HepG2 (cell line): ENCODE results near the gene RHOC. TPM values are rescaled to one million over a fixed set of nuclear protein-coding genes. Genes with fewer than 3 reads are reported as not detected.

Experiments used
- AGO1 ChIP-seq: fragments of 200-400 bp; formaldehyde crosslinking; IDR thresholded peaks from 2 replicates; pipeline ENCODE4 v1.6.1; 2017; ENCODE audit warnings: mild to moderate bottlenecking, low read depth, low read length, moderate library complexity; ENCODE audit not compliant: poor library complexity, severe bottlenecking
- ATF5 ChIP-seq: sonication (generic); formaldehyde crosslinking; IDR thresholded peaks from 2 replicates; pipeline ENCODE4 v1.4.0; 2020; ENCODE audit warnings: mild to moderate bottlenecking, low read depth, missing genetic modification reagents
- E2F2 ChIP-seq: sonication (generic); formaldehyde crosslinking; IDR thresholded peaks from 2 replicates; pipeline ENCODE4 v1.4.0; 2020; ENCODE audit warnings: missing genetic modification reagents, borderline replicate concordance
- EHMT2 ChIP-seq: fragments of 200-600 bp; sonication (generic); IDR thresholded peaks from 2 replicates; pipeline ENCODE4 v1.7.0; 2017; ENCODE audit warnings: antibody characterized with exemption, low read depth, low read length, borderline replicate concordance
- HNF1B ChIP-seq: sonication (generic); formaldehyde crosslinking; IDR thresholded peaks from 2 replicates; pipeline ENCODE4 v1.5.1; 2020; ENCODE audit warnings: mild to moderate bottlenecking, moderate library complexity, missing genetic modification reagents
- IKZF5 ChIP-seq: IDR thresholded peaks from 2 replicates; pipeline ENCODE4 v1.6.1; 2018; ENCODE audit warnings: missing genetic modification reagents, mild to moderate bottlenecking, missing compliant biosample characterization
- MXD3 ChIP-seq: IDR thresholded peaks from 2 replicates; pipeline ENCODE4 v1.6.1; 2016; ENCODE audit warnings: mild to moderate bottlenecking, missing biosample characterization, missing genetic modification reagents
- RNF219 ChIP-seq: sonication (generic); formaldehyde crosslinking; IDR thresholded peaks from 2 replicates; pipeline ENCODE4 v1.5.0; 2020; ENCODE audit warnings: mild to moderate bottlenecking, missing genetic modification reagents
- SNRNP70 ChIP-seq: fragments of 200-400 bp; formaldehyde crosslinking; IDR thresholded peaks from 2 replicates; pipeline ENCODE4 v1.6.1; 2017; ENCODE audit warnings: mild to moderate bottlenecking, low read depth, low read length, moderate library complexity
- SRSF1 ChIP-seq: fragments of 200-400 bp; formaldehyde crosslinking; optimal IDR thresholded peaks from 2 replicates; pipeline ENCODE3; 2017; ENCODE audit warnings: mild to moderate bottlenecking, low read depth, low read length, moderate library complexity
- TFDP2 ChIP-seq: sonication (generic); formaldehyde crosslinking; IDR thresholded peaks from 2 replicates; pipeline ENCODE4 v1.4.0; 2020; ENCODE audit warnings: missing genetic modification reagents
- THAP7 ChIP-seq: sonication (generic); formaldehyde crosslinking; IDR thresholded peaks from 2 replicates; pipeline ENCODE4 v1.8.1; 2023; ENCODE audit warnings: mild to moderate bottlenecking, missing genetic modification reagents
- TRIM24 ChIP-seq: sonication (generic); formaldehyde crosslinking; IDR thresholded peaks from 2 replicates; pipeline ENCODE4 v1.8.0; 2022; ENCODE audit warnings: mild to moderate bottlenecking, missing genetic modification reagents
- XBP1 ChIP-seq: sonication (generic); formaldehyde crosslinking; IDR thresholded peaks from 2 replicates; pipeline ENCODE4 v1.5.0; 2020; ENCODE audit warnings: missing genetic modification reagents
- ZFP82 ChIP-seq: sonication (generic); formaldehyde crosslinking; IDR thresholded peaks from 2 replicates; pipeline ENCODE4 v1.5.1; 2020; ENCODE audit warnings: mild to moderate bottlenecking, missing genetic modification reagents, borderline replicate concordance
- ZFY ChIP-seq: sonication (generic); formaldehyde crosslinking; IDR thresholded peaks from 2 replicates; pipeline ENCODE4 v1.4.0; 2020; ENCODE audit warnings: missing genetic modification reagents
- ZNF607 ChIP-seq: sonication (generic); formaldehyde crosslinking; IDR thresholded peaks from 2 replicates; pipeline ENCODE4 v1.5.1; 2020; ENCODE audit warnings: missing genetic modification reagents, mild to moderate bottlenecking, borderline replicate concordance
- ZSCAN9 ChIP-seq: IDR thresholded peaks from 2 replicates; pipeline ENCODE4 v1.6.1; 2016; ENCODE audit warnings: borderline replicate concordance
- polyA plus RNA-seq, 8 experiments: library from polyadenylated mRNA; depleted of rRNA in 3 of 8; stranded (reverse) in 7 of 8; unstranded in 1 of 8; fragments of >200 nt; fragmentation: Illumina TruSeq in 4 of 8; extraction: Trizol in 4 of 8; gene quantifications; 2 replicates each; pipeline versions ENCODE4 v1.2.1 to v1.2.3, GENCODE V29; 2011 to 2016; ENCODE audit warnings: low read depth in 4 of 8, missing spikeins in 1 of 8, mixed read lengths in 1 of 8; ENCODE audit not compliant: insufficient read depth in 1 of 8
- total RNA-seq, 5 experiments: library from RNA; depleted of rRNA; stranded (reverse); fragments of >200 nt; fragmentation: Illumina TruSeq; extraction: Trizol; gene quantifications; 2 replicates each; pipeline ENCODE4 v1.2.3, GENCODE V29; 2016; ENCODE audit warnings: low read depth in 1 of 5

The RHOC gene
- total and polyA plus RNA-seq, 2 of the 13 experiments (the other 11 are each of a cell fraction or from before 2014, with no cell fraction given) = 64.3 to 182 TPM

- peak; percentile 53; the same call in 1 of the 2 replicates for TF ChIP-seq HNF1B (CRISPR knock-in tag)
- TF ChIP-seq ATF5 (CRISPR knock-in tag) = no peak
- no peak for TF ChIP-seq ZSCAN9 (CRISPR knock-in tag)
- TF ChIP-seq AGO1 = no peak
- TF ChIP-seq MXD3 = no peak
- 0 out of 2 replicates have a peak, but pooled peaks have one; percentile 18 for TF ChIP-seq ZNF607 (CRISPR knock-in tag)
- no peak; the same call in 1 of the 2 replicates for TF ChIP-seq IKZF5 (CRISPR knock-in tag)
- TF ChIP-seq SNRNP70 = no peak
- no peak for TF ChIP-seq XBP1
- 0 out of 2 replicates have a peak, but pooled peaks have one; percentile 37 for TF ChIP-seq ZFP82 (CRISPR knock-in tag)
- TF ChIP-seq E2F2 = no peak
- TF ChIP-seq TRIM24 (CRISPR knock-in tag) = no peak
- no peak for TF ChIP-seq TFDP2 (CRISPR knock-in tag)
- TF ChIP-seq RNF219 (CRISPR knock-in tag) = no peak
- TF ChIP-seq EHMT2 = no peak
- 0 out of 2 replicates have a peak, but pooled peaks have one; percentile 17 for TF ChIP-seq THAP7 (CRISPR knock-in tag)
- peak; percentile 68 for TF ChIP-seq ZFY (CRISPR knock-in tag)
- no peak for TF ChIP-seq SRSF1
Observed at GRCh38 chr1:112707221-112708001, 484 bp upstream of the RHOC start (continued).
